H9 (cell line): ENCODE results near the gene NCOR1. TPM values are rescaled to one million over a fixed set of nuclear protein-coding genes. Genes with fewer than 3 reads are reported as not detected.

Experiments
- DNase-seq: peaks from one replicate; pipeline ENCODE4 v3.0.0-alpha.2; 2017
- H2AFZ ChIP-seq: one replicate; pipeline ENCODE4 v1.6.1; 2013; ENCODE audit warnings: mild to moderate bottlenecking, low read length, control low read depth, moderate library complexity
- H2AK5ac ChIP-seq: 2 replicates; pipeline ENCODE4 v1.6.1; 2013; ENCODE audit warnings: low read length, control low read depth, mixed read lengths; ENCODE audit not compliant: insufficient read length
- H2BK120ac ChIP-seq: one replicate; pipeline ENCODE4 v1.6.1; 2013; ENCODE audit warnings: low read depth, mild to moderate bottlenecking, low read length, control low read depth, inconsistent platforms; ENCODE audit not compliant: poor library complexity, severe bottlenecking
- H2BK12ac ChIP-seq: 2 replicates; pipeline ENCODE4 v1.6.1; 2013; ENCODE audit warnings: low read length, control low read depth, mixed read lengths, low read depth; ENCODE audit not compliant: insufficient read length
- H2BK15ac ChIP-seq: 2 replicates; pipeline ENCODE4 v1.6.1; 2013; ENCODE audit warnings: low read depth, low read length, control low read depth
- H2BK20ac ChIP-seq: one replicate; pipeline ENCODE4 v1.6.1; 2013; ENCODE audit warnings: low read depth, mild to moderate bottlenecking, low read length, control low read depth, inconsistent platforms; ENCODE audit not compliant: poor library complexity, severe bottlenecking
- H2BK5ac ChIP-seq: 2 replicates; pipeline ENCODE4 v1.6.1; 2013; ENCODE audit warnings: low read length, control low read depth, mixed read lengths; ENCODE audit not compliant: insufficient read length
- H3K14ac ChIP-seq: 2 replicates; pipeline ENCODE4 v1.6.1; 2013; ENCODE audit warnings: low read length, control low read depth; ENCODE audit not compliant: insufficient read depth
- H3K18ac ChIP-seq: 2 replicates; pipeline ENCODE4 v1.6.1; 2013; ENCODE audit warnings: low read depth, mild to moderate bottlenecking, mixed read lengths, low read length, control low read depth; ENCODE audit not compliant: insufficient read length
- H3K23ac ChIP-seq: 2 replicates; pipeline ENCODE4 v1.6.1; 2013; ENCODE audit warnings: low read length, control low read depth, mixed read lengths, low read depth; ENCODE audit not compliant: insufficient read length
- H3K23me2 ChIP-seq: 2 replicates; pipeline ENCODE4 v1.6.1; 2013; ENCODE audit warnings: low read depth, mild to moderate bottlenecking, mixed read lengths, low read length, control low read depth; ENCODE audit not compliant: insufficient read length, poor library complexity, severe bottlenecking
- H3K27ac ChIP-seq: 2 replicates; pipeline ENCODE4 v1.5.1; 2013; ENCODE audit warnings: low read length, control low read depth, mixed read lengths, low read depth; ENCODE audit not compliant: insufficient read length
- H3K27me3 ChIP-seq: 2 replicates; pipeline ENCODE4 v1.6.1; 2013; ENCODE audit warnings: low read length, control low read depth, inconsistent platforms; ENCODE audit not compliant: insufficient read depth
- H3K4ac ChIP-seq: 2 replicates; pipeline ENCODE4 v1.6.1; 2013; ENCODE audit warnings: low read depth, mild to moderate bottlenecking, control low read depth, inconsistent platforms, low read length, moderate library complexity
- H3K4me1 ChIP-seq: 2 replicates; pipeline ENCODE4 v1.6.1; 2013; ENCODE audit warnings: low read length, control low read depth, inconsistent platforms; ENCODE audit not compliant: insufficient read depth
- H3K4me2 ChIP-seq: 2 replicates; pipeline ENCODE4 v1.6.1; 2013; ENCODE audit warnings: low read length, control low read depth, mixed read lengths; ENCODE audit not compliant: insufficient read length, insufficient read depth
- H3K56ac ChIP-seq: 2 replicates; pipeline ENCODE4 v1.6.1; 2013; ENCODE audit warnings: low read depth, mild to moderate bottlenecking, mixed read lengths, low read length, control low read depth; ENCODE audit not compliant: insufficient read length
- H3K79me1 ChIP-seq: 2 replicates; pipeline ENCODE4 v1.6.1; 2013; ENCODE audit warnings: low read depth, mild to moderate bottlenecking, moderate library complexity, low read length, control low read depth, inconsistent platforms; ENCODE audit not compliant: insufficient read depth, poor library complexity, severe bottlenecking
- H3K79me2 ChIP-seq: 2 replicates; pipeline ENCODE4 v1.6.1; 2013; ENCODE audit warnings: low read length, control low read depth, inconsistent platforms; ENCODE audit not compliant: insufficient read depth
- H3K9ac ChIP-seq: 2 replicates; pipeline ENCODE4 v1.6.1; 2013; ENCODE audit warnings: low read length, control low read depth, mixed read lengths; ENCODE audit not compliant: insufficient read length; ENCODE audit errors: extremely low read depth
- H3K9me3 ChIP-seq: one replicate; pipeline ENCODE4 v1.6.1; 2013; ENCODE audit warnings: low read depth, low read length, inconsistent platforms; ENCODE audit not compliant: control insufficient read depth
- H3T11ph ChIP-seq: one replicate; pipeline ENCODE4 v1.6.1; 2013; ENCODE audit warnings: mild to moderate bottlenecking, low read length, control low read depth, inconsistent platforms
- H4K20me1 ChIP-seq: one replicate; pipeline ENCODE4 v1.6.1; 2013; ENCODE audit not compliant: control insufficient read depth, insufficient read length, insufficient read depth
- H4K5ac ChIP-seq: 2 replicates; pipeline ENCODE4 v1.6.1; 2013; ENCODE audit warnings: low read depth, mild to moderate bottlenecking, mixed read lengths, low read length, control low read depth; ENCODE audit not compliant: insufficient read length
- H4K8ac ChIP-seq: replicated peaks from 2 replicates; pipeline ENCODE4 v1.6.1; 2013; ENCODE audit warnings: low read length, control low read depth, mixed read lengths, low read depth; ENCODE audit not compliant: insufficient read length
- H4K91ac ChIP-seq: 2 replicates; pipeline ENCODE4 v1.6.1; 2013; ENCODE audit warnings: low read depth, mild to moderate bottlenecking, moderate library complexity, mixed read lengths, low read length, control low read depth; ENCODE audit not compliant: insufficient read length
- H3K27ac Mint-ChIP-seq, 3 experiments: 2 replicates in 2 of 3; 3 replicates in 1 of 3; pipeline ENCODE4 v1.8.0; 2020 to 2021; ENCODE audit warnings: mixed read lengths in 3 of 3, mild to moderate bottlenecking in 1 of 3, moderate library complexity in 1 of 3
- H3K27me3 Mint-ChIP-seq: 2 replicates; pipeline ENCODE4 v1.8.0; 2021; ENCODE audit warnings: low read depth, mild to moderate bottlenecking, moderate library complexity, mixed read lengths
- H3K36me3 Mint-ChIP-seq, 3 experiments: 2 replicates in 2 of 3; 3 replicates in 1 of 3; pipeline ENCODE4 v1.8.0; 2020 to 2021; ENCODE audit warnings: low read depth in 3 of 3, mixed read lengths in 3 of 3; ENCODE audit not compliant: insufficient read depth in 1 of 3
- H3K4me1 Mint-ChIP-seq, 2 experiments: 2 replicates each; pipeline ENCODE4 v1.8.0; 2020; ENCODE audit warnings: mixed read lengths in 2 of 2
- H3K4me3 Mint-ChIP-seq, 2 experiments: 2 replicates in 1 of 2; 3 replicates in 1 of 2; pipeline ENCODE4 v1.8.0; 2020 to 2021; ENCODE audit warnings: mild to moderate bottlenecking in 2 of 2, mixed read lengths in 2 of 2, moderate library complexity in 1 of 2
- H3K9me3 Mint-ChIP-seq, 2 experiments: 2 replicates in 1 of 2; 3 replicates in 1 of 2; pipeline ENCODE4 v1.8.0; 2020; ENCODE audit warnings: mild to moderate bottlenecking in 2 of 2, mixed read lengths in 2 of 2, moderate library complexity in 1 of 2
- CTCF ChIP-seq: fragments of 200-600 bp; sonication (generic); conservative IDR thresholded peaks from 3 replicates; pipeline ENCODE4 v1.8.0; 2021; ENCODE audit warnings: antibody characterized with exemption, mild to moderate bottlenecking
- WGBS: extraction: QIAGEN DNeasy Blood & Tissue Kit; methylation state at CpG from one replicate; pipeline ENCODE4 v1.1.7; 2013; ENCODE audit warnings: missing lambda C conversion rate, low lambda C conversion rate, mixed read lengths; ENCODE audit not compliant: insufficient read length; ENCODE audit errors: extremely low coverage; 5-methylcytosine and 5-hydroxymethylcytosine counted together
- total RNA-seq: library from RNA; stranded (reverse); gene quantifications from 2 replicates; pipeline ENCODE4 v1.2.1, GENCODE V29; 2021

The NCOR1 gene
- total RNA-seq, 1 experiment from 2014 or later: 119 TPM

- H3K4me1 Mint-ChIP-seq: peaks cover 0 to under 1% of the 10 kb centered on the region in 2 experiments; a peak in 1 of 4 replicates
- Histone ChIP-seq H2BK12ac (no peak overlapping the region), H2BK120ac (no peak overlapping the region), H3K23ac (no peak overlapping the region), H3T11ph (no peak overlapping the region), H3K9me3 (no peaks in the 10 kb centered on the region), H3K23me2 (no peaks in the 10 kb centered on the region), H4K91ac (no peak overlapping the region), H4K20me1 (no peaks in the 10 kb centered on the region), H2AFZ (no peak overlapping the region), H2BK5ac (no peak overlapping the region), H4K5ac (no peak overlapping the region), H3K18ac (no peak overlapping the region), H2AK5ac (no peak overlapping the region), H3K79me2 (no peaks in the 10 kb centered on the region), H2BK20ac (no peak overlapping the region), H3K9ac (no peak overlapping the region), H3K27ac (no peak overlapping the region), H3K4me1 (no peaks in the 10 kb centered on the region), H3K79me1 (no peaks in the 10 kb centered on the region), H3K4ac (no peak overlapping the region), H3K4me2 (no peak overlapping the region), H3K27me3 (no peaks in the 10 kb centered on the region), H3K56ac (no peak overlapping the region), H3K14ac (no peak overlapping the region), H4K8ac (no peak overlapping the region), H2BK15ac (no peak overlapping the region)
- TF ChIP-seq CTCF: no peak
- H3K36me3 Mint-ChIP-seq: peaks cover 48 to 61% (median 52%) of the 10 kb centered on the region in 3 experiments
- H3K27ac Mint-ChIP-seq: no peak overlapping the region
- no CpG with 5 or more reads among the region's 8 CpGs for WGBS
- no peak overlapping the region for H3K4me3 Mint-ChIP-seq
- no peak for DNase-seq
- peaks cover 3 to 7% of the 10 kb centered on the region in 2 experiments; a peak in 4 of 5 replicates for H3K9me3 Mint-ChIP-seq
- no peaks in the 10 kb centered on the region for H3K27me3 Mint-ChIP-seq
Observed at GRCh38 chr17:16100737-16101400, 114.5 kb downstream of the NCOR1 start.
